Activated naive CD4-positive, alpha-beta T cell treated with anti-CD3 and anti-CD28 coated beads, Interleukin-2, amount 50 U/mL, for 24 hours (primary cell): Measurements from ENCODE around the gene MMP24OS.

Experiments
- H3K27ac Mint-ChIP-seq: one replicate; pipeline ENCODE4 v1.8.0; 2021; ENCODE audit warnings: mild to moderate bottlenecking, mixed read lengths
- H3K27me3 Mint-ChIP-seq: one replicate; pipeline ENCODE4 v1.8.0; 2021; ENCODE audit warnings: mixed read lengths
- H3K36me3 Mint-ChIP-seq: one replicate; pipeline ENCODE4 v1.8.0; 2021; ENCODE audit warnings: mixed read lengths
- H3K4me1 Mint-ChIP-seq: one replicate; pipeline ENCODE4 v1.8.0; 2021; ENCODE audit warnings: mixed read lengths
- H3K4me3 Mint-ChIP-seq: one replicate; pipeline ENCODE4 v1.8.0; 2021; ENCODE audit warnings: mild to moderate bottlenecking, mixed read lengths
- H3K9me3 Mint-ChIP-seq: one replicate; pipeline ENCODE4 v1.8.0; 2021; ENCODE audit warnings: mixed read lengths

The MMP24OS gene

DNA sequence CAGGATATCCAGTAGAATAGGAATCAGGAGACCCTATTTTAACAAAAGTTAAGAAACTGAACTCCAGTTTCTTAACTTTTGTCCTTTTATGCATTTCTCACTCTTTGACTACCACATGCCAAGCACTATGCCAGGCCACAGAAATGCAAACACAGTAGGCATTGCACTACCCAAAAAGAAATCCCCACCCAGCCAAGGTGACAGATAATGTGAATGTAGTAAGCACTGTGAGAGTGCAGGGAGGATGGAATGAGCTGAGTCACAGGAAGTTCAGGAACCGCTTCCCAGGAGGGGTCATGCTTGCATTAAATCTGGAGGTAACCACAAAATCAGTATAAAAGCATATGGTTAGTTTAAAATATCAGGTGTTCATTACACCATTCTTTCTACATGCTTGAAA is 34.4 kb upstream of the MMP24OS start:
- Mint-ChIP-seq H3K27ac (peak overlapping the region; percentile 63), H3K4me3 (no peak overlapping the region), H3K36me3 (peaks cover 2% of the 10 kb centered on the region), H3K4me1 (peaks cover 27% of the 10 kb centered on the region), H3K27me3 (no peaks in the 10 kb centered on the region), H3K9me3 (no peaks in the 10 kb centered on the region)

GRCh38 chr20:35311822-35312221 is 33.9 kb upstream of the MMP24OS start:
- peaks cover 28% of the 10 kb centered on the region for H3K4me1 Mint-ChIP-seq

DNA sequence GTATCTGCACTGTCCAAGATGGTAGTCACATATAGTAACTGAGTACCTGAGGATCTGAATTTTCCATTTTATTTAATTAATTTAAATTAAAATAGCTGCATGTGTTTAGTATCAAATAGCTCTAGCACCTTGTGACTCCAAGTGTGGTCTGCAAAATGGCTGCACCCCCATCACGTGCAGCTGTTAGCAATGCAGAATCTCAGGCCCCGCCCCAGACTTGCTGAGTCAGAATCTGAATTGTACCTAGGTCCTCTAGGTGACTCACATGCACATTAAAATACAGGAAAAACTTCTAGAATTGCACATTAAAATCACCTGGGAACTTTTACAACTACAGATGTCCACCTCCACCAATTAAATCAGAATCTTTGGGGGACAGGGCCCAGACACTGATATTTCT is 33.5 kb upstream of the MMP24OS start:
- H3K27me3 Mint-ChIP-seq, result no peaks in the 10 kb centered on the region
- peaks cover 32% of the 10 kb centered on the region for H3K4me1 Mint-ChIP-seq
- H3K4me3 Mint-ChIP-seq, result no peak overlapping the region
- H3K36me3 Mint-ChIP-seq, result peaks cover 2% of the 10 kb centered on the region
- no peak overlapping the region for H3K27ac Mint-ChIP-seq
- H3K9me3 Mint-ChIP-seq, result no peaks in the 10 kb centered on the region

More at GRCh38 chr20:35311822-35312221, 33.9 kb upstream of the MMP24OS start:
- H3K27ac Mint-ChIP-seq, result peak overlapping the region; percentile 63
- no peaks in the 10 kb centered on the region for H3K9me3 Mint-ChIP-seq
- H3K36me3 Mint-ChIP-seq, result peaks cover 2% of the 10 kb centered on the region
- no peaks in the 10 kb centered on the region for H3K27me3 Mint-ChIP-seq
- no peak overlapping the region for H3K4me3 Mint-ChIP-seq

DNA sequence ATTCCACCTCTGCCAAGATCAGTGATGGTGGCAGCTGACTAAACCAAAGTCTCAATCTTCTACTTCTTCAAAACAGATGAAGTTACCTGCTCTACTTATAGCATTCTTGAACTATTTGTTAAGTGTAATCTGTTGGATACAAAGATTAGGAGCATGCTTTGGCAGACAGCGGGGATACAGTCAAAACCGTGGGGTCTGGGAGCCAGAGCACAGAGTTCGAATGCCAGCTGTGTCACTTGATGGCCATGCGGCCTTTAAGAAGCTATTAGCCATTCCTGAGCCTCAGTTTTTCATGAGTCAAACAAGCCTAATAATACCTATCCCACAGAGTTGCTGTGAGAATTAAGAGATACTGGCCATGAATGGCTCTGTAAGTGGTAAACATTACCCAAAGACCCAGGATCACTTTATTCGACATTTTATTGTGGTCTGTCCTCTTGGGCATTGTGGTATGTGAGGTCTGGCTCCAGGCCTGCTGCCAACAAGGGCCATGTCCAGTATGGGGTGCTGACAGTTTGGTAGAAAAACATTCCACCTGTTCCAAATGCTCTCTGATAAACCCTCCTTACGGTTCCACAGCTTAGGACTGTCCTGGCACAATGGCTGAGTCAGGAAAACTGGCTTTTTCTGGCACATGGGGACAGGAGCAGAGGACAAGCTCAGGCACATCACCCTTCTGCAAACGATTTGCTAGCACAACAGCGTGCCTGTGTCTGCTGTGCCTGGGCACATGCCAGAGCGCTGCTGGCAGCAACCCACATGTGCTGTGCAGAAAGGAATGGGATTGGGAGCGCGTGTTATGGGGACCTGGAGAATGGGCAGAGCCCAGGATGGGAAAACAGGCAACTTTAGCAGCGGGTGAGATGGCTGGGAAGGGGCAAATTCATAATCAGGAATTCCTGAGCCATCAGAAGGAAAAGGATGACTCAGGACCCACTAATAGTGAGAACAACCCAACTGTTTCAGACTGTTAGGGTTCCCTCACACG is 30.0 kb upstream of the MMP24OS start:
- Mint-ChIP-seq H3K27ac (peak overlapping the region; percentile 76), H3K27me3 (no peaks in the 10 kb centered on the region), H3K4me1 (peaks cover 45% of the 10 kb centered on the region), H3K4me3 (no peak overlapping the region), H3K9me3 (no peaks in the 10 kb centered on the region), H3K36me3 (peaks cover 3% of the 10 kb centered on the region)

DNA sequence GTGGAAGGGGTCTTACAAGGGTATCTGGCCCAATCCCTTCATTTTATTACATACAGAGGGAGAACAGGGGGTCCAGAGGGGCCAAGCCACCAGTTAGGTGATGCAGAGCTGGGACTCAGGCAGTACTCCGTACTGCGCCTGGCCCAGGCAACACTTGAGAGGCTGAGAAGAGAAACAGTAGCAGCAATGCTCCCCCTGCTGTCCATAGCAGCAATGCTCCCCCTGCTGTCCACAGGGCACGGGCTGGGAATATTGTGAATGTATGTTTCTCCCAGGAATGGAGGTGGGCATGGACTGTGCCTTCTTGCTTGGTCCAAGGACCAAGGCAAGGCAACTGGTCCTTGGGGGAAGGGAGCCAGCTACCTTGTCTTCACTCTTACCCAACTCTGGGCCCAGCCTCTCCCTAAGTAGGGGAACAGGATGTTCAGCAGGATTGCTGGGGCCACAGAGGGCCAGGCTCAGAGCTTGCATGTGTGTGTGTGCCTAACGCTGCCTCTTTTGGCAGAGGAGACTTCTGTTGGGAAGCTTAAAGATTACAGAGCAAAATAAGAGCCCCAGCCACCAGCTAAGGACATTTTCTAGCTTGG is 29.1 kb upstream of the MMP24OS start:
- H3K9me3 Mint-ChIP-seq, result no peaks in the 10 kb centered on the region
- peaks cover 3% of the 10 kb centered on the region for H3K36me3 Mint-ChIP-seq
- H3K27ac Mint-ChIP-seq, result peak overlapping the region; percentile 76
- H3K27me3 Mint-ChIP-seq, result no peaks in the 10 kb centered on the region
- H3K4me1 Mint-ChIP-seq, result peaks cover 37% of the 10 kb centered on the region
- H3K4me3 Mint-ChIP-seq, result no peak overlapping the region

DNA sequence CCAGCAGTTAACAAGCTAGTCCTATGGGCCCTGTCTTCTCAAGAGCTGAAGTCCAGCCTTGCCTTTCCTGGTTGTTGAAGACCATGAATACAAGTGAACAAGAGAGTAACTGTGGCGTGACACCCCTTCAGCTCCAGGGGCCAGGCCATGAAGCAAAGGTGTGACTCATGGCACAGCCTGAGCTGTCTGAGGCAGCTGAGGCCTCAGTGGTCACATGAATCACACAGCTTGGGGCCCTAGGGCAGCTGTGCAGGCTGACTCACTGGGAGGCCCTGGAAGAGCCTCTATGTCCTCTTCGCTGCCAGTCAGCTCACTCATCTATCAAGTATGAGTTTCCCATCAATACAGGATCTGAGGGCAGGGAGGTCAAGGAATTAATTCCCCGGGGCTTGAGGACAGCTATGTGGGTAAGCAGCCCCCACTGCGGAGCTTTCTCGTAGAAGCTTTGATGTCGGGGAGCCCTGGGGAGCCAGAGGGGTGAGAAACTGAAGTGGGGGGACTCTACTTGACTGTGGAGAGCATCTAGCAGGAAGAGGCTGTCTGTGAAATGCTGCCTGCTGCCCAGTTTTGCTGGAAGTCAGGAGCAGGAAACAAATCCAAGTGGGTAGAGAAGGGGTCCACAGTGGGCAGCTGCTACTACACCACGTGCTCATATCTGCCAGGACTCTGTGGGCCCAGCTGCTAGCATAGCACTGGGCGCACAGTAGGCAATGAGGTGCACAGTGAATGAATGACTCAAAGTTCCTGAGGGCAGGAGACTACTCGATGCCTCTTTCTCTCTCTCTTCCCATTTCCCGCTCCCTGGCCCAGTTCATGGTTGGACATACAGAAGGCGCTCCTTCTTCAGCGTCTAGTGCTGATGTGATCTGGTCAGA is 28.0 kb upstream of the MMP24OS start:
- Mint-ChIP-seq H3K4me3 (peak overlapping the region; percentile 71), H3K27ac (peak overlapping the region; percentile 84), H3K36me3 (peaks cover 3% of the 10 kb centered on the region), H3K9me3 (no peaks in the 10 kb centered on the region), H3K27me3 (no peaks in the 10 kb centered on the region), H3K4me1 (peaks cover 31% of the 10 kb centered on the region)

DNA sequence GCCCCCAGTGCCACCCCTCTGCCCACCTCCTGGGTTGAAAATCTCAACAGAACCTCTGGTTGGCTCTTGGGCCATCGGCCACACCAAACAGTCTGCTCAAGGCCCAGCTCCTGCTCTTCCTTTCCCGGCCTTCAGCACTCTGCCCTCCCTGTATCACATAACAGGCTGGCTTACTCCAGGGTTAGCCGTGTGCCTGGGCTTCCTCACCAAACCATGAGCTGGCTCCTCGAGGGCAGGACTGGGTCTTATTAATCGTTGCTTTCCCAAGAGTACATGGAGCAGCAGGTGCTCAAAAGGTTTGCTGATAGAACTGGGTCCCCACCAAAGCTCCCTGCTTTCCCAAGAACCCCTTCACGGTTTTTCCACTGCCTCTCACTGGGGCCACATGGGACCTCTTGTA is 27.0 kb upstream of the MMP24OS start:
- H3K27ac Mint-ChIP-seq, result peak overlapping the region; percentile 84
- peaks cover 2% of the 10 kb centered on the region for H3K36me3 Mint-ChIP-seq
- no peaks in the 10 kb centered on the region for H3K9me3 Mint-ChIP-seq
- no peak overlapping the region for H3K4me3 Mint-ChIP-seq
- H3K4me1 Mint-ChIP-seq, result peaks cover 31% of the 10 kb centered on the region
- no peaks in the 10 kb centered on the region for H3K27me3 Mint-ChIP-seq

DNA sequence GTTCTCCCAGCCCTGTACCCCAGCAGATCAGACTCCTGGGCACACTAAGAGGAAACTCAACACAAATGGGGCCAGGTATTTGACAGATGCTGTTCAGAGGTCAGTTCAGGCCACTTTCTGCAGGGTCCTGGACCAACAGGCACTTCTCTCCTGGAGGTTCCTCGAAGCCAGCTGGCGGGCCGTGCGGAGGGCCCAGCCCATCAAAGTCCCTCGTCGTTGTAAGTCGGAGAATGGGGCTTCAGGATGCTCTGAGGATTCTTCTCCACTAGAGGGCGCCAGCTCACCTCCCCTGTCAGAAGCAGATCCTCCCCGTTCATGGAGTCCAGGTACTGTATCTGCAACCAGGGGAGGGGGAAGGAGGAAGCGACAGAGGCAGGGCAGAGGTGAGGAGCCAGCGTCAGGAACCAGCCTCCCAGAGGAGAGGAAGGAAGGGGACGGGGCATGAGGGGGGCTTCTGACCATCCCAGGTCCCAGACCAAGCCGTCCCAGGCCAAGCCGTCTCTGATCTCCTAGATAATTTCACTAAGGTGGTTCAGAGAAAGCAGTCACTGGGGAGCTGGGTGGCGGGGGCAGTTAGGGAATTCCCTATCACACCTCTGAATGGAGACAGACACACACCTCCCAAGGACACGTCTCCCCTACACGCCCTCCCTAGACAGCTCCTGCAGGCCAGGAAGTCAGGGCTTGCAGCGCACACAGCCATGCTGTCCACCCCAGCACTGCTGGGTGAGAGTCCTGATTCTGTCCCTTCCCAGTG is 26.0 kb upstream of the MMP24OS start:
- no peak overlapping the region for H3K4me3 Mint-ChIP-seq
- H3K4me1 Mint-ChIP-seq, result peaks cover 31% of the 10 kb centered on the region
- H3K27ac Mint-ChIP-seq, result peak overlapping the region; percentile 74

GRCh38 chr20:35303382-35303734 is 25.4 kb upstream of the MMP24OS start:
- Mint-ChIP-seq H3K4me1 (peaks cover 31% of the 10 kb centered on the region), H3K27me3 (no peaks in the 10 kb centered on the region), H3K4me3 (no peak overlapping the region), H3K36me3 (peaks cover 2% of the 10 kb centered on the region), H3K9me3 (no peaks in the 10 kb centered on the region), H3K27ac (no peak overlapping the region)

More for the DNA sequence above, 26.0 kb upstream of the MMP24OS start:
- H3K36me3 Mint-ChIP-seq, result peaks cover 2% of the 10 kb centered on the region
- no peaks in the 10 kb centered on the region for H3K27me3 Mint-ChIP-seq
- H3K9me3 Mint-ChIP-seq, result no peaks in the 10 kb centered on the region

- H3K4me1 Mint-ChIP-seq, result peaks cover 31% of the 10 kb centered on the region
- no peak overlapping the region for H3K4me3 Mint-ChIP-seq
- no peak overlapping the region for H3K27ac Mint-ChIP-seq
- H3K36me3 Mint-ChIP-seq, result peaks cover 2% of the 10 kb centered on the region
- no peaks in the 10 kb centered on the region for H3K9me3 Mint-ChIP-seq
- no peaks in the 10 kb centered on the region for H3K27me3 Mint-ChIP-seq
Observed at GRCh38 chr20:35302421-35303335, 24.8 kb upstream of the MMP24OS start.

GRCh38 chr20:35301426-35301825 is 23.5 kb upstream of the MMP24OS start:
- Mint-ChIP-seq H3K27ac (peak overlapping the region; percentile 2), H3K9me3 (no peaks in the 10 kb centered on the region), H3K36me3 (peaks cover 2% of the 10 kb centered on the region), H3K4me3 (no peak overlapping the region), H3K27me3 (no peaks in the 10 kb centered on the region), H3K4me1 (peaks cover 26% of the 10 kb centered on the region)

GRCh38 chr20:35300469-35301262 is 22.7 kb upstream of the MMP24OS start:
- H3K4me3 Mint-ChIP-seq, result no peak overlapping the region
- H3K27me3 Mint-ChIP-seq, result no peaks in the 10 kb centered on the region
- no peak overlapping the region for H3K27ac Mint-ChIP-seq

GRCh38 chr20:35299780-35300179 is 21.9 kb upstream of the MMP24OS start:
- H3K4me1 Mint-ChIP-seq, result peaks cover 13% of the 10 kb centered on the region
- H3K27ac Mint-ChIP-seq, result no peak overlapping the region
- H3K9me3 Mint-ChIP-seq, result no peaks in the 10 kb centered on the region
- H3K4me3 Mint-ChIP-seq, result no peak overlapping the region
- no peaks in the 10 kb centered on the region for H3K27me3 Mint-ChIP-seq
- no peaks in the 10 kb centered on the region for H3K36me3 Mint-ChIP-seq

More at GRCh38 chr20:35300469-35301262, 22.7 kb upstream of the MMP24OS start:
- no peaks in the 10 kb centered on the region for H3K9me3 Mint-ChIP-seq
- H3K4me1 Mint-ChIP-seq, result peaks cover 18% of the 10 kb centered on the region
- H3K36me3 Mint-ChIP-seq, result no peaks in the 10 kb centered on the region
